ENCODE measurements around the gene FASLG. TPM values are rescaled to one million over a fixed set of nuclear protein-coding genes. Genes with fewer than 3 reads are reported as not detected.

FASLG gene
- total and polyA plus RNA-seq, 10 of the 15 experiments (the other 5 are each of a cell fraction or from before 2014, with no cell fraction given): 0.05 to 4.0 (median 0.09) TPM; not detected in 2

- TF ChIP-seq ATF2 (IDR thresholded peaks at IDR 0.05; ENCODE audit: low read length) (no peak), IKZF2 (IDR thresholded peaks at IDR 0.05) (no peak), E4F1 (IDR thresholded peaks at IDR 0.05; ENCODE audit: borderline replicate concordance, partially characterized antibody) (no peak), PRDM15 (CRISPR knock-in tag; IDR thresholded peaks at IDR 0.05) (no peak)
These were observed 9.2 kb downstream of the FASLG start (continued) for GRCh38 chr1:172668097-172668496.

All from GM12878 (cell line).